Large intestine (tissue), 3 donors: Measurements from ENCODE around the gene DQX1. TPM values are rescaled to one million over a fixed set of nuclear protein-coding genes. Genes with fewer than 3 reads are reported as not detected.

ENCODE experiments used
- DNase-seq, 2 donors: peaks; one replicate each; pipeline versions ENCODE4 v3.0.0 to v3.0.0-alpha.2; 2013
- H3K27ac ChIP-seq: one replicate; pipeline ENCODE4 v1.5.1; 2013; ENCODE audit warnings: low read length
- H3K27me3 ChIP-seq: 2 replicates; pipeline ENCODE4 v1.6.1; 2013; ENCODE audit warnings: low read length; ENCODE audit not compliant: control insufficient read depth, insufficient read depth
- H3K36me3 ChIP-seq: 2 replicates; pipeline ENCODE4 v1.6.1; 2013; ENCODE audit warnings: low read length; ENCODE audit not compliant: control insufficient read depth, insufficient read depth
- H3K4me1 ChIP-seq: one replicate; pipeline ENCODE4 v1.6.1; 2013; ENCODE audit warnings: low read length; ENCODE audit not compliant: control insufficient read depth, insufficient read depth
- H3K4me3 ChIP-seq: one replicate; pipeline ENCODE4 v1.5.1; 2013; ENCODE audit warnings: low read length
- H3K9me3 ChIP-seq: one replicate; pipeline ENCODE4 v1.6.1; 2013; ENCODE audit warnings: mild to moderate bottlenecking, low read depth, low read length, moderate library complexity; ENCODE audit not compliant: control insufficient read depth
- WGBS: methylation state at CpG from one replicate; pipeline ENCODE4 v1.1.5; 2013; ENCODE audit warnings: low lambda C conversion rate; ENCODE audit not compliant: insufficient coverage; 5-methylcytosine and 5-hydroxymethylcytosine counted together
- polyA plus RNA-seq: library from polyadenylated mRNA; unstranded; fragments of 120-200 nt; gene quantifications from one replicate; pipeline ENCODE4 v1.2.1, GENCODE V29; 2013

Gene DQX1
- polyA plus RNA-seq, 1 donor: 12.9 TPM

- Histone ChIP-seq H3K4me1 (peaks cover 5% of the 10 kb centered on the region), H3K4me3 (no peak overlapping the region), H3K9me3 (peaks cover 23% of the 10 kb centered on the region), H3K27me3 (peaks cover 85% of the 10 kb centered on the region), H3K36me3 (no peaks in the 10 kb centered on the region), H3K27ac (no peak overlapping the region)
- DNase-seq: peak; percentile 36 to 61
- WGBS: no CpG with 5 or more reads among the region's 72 CpGs
These were observed 9.9 kb downstream of the DQX1 start for GRCh38 chr2:74515981-74516633.

- H3K4me1 ChIP-seq: peaks cover 5% of the 10 kb centered on the region
- H3K27ac ChIP-seq: no peak overlapping the region
- H3K4me3 ChIP-seq: no peak overlapping the region
- H3K27me3 ChIP-seq: peaks cover 89% of the 10 kb centered on the region
- WGBS: no CpG with 5 or more reads among the region's 60 CpGs
- H3K9me3 ChIP-seq: peaks cover 23% of the 10 kb centered on the region
- peak in 1 of 2 donors; percentile 47 for DNase-seq
- no peaks in the 10 kb centered on the region for H3K36me3 ChIP-seq
These were observed 10.6 kb downstream of the DQX1 start for GRCh38 chr2:74515271-74515980.

- Histone ChIP-seq H3K4me1 (peaks cover 5% of the 10 kb centered on the region), H3K36me3 (no peaks in the 10 kb centered on the region), H3K9me3 (peaks cover 23% of the 10 kb centered on the region), H3K4me3 (no peak within 1 kb of the TSS), H3K27ac (peak within 1 kb of the TSS; percentile 35), H3K27me3 (peaks cover 95% of the 10 kb centered on the region)
- no CpG with 5 or more reads among the region's 82 CpGs for WGBS
- DNase-seq: no peak
These were observed 11.4 kb downstream of the DQX1 start, which contains the start of gene TLX2 for GRCh38 chr2:74514368-74515270. TSS of gene TLX2 (plus strand) at chr2:74514450. CDS start at chr2:74514807, 357 bp downstream.

GRCh38 chr2:74513605-74514367, 12.2 kb downstream of the DQX1 start:
- peaks cover 23% of the 10 kb centered on the region for H3K9me3 ChIP-seq
- peak overlapping the region; percentile 35 for H3K27ac ChIP-seq
- WGBS: no CpG with 5 or more reads among the region's 52 CpGs
- no peak for DNase-seq
- H3K27me3 ChIP-seq: peaks cover 94% of the 10 kb centered on the region
- peaks cover 5% of the 10 kb centered on the region for H3K4me1 ChIP-seq
- no peaks in the 10 kb centered on the region for H3K36me3 ChIP-seq
- no peak overlapping the region for H3K4me3 ChIP-seq

- H3K27ac ChIP-seq: no peak overlapping the region
- peaks cover 9% of the 10 kb centered on the region for H3K4me1 ChIP-seq
- no peak for DNase-seq
- no CpG with 5 or more reads among the region's 36 CpGs for WGBS
- peaks cover 92% of the 10 kb centered on the region for H3K27me3 ChIP-seq
- no peaks in the 10 kb centered on the region for H3K36me3 ChIP-seq
- no peak overlapping the region for H3K4me3 ChIP-seq
- peaks cover 23% of the 10 kb centered on the region for H3K9me3 ChIP-seq
These were observed 13.1 kb downstream of the DQX1 start for GRCh38 chr2:74512744-74513604.

- H3K4me1 ChIP-seq: peaks cover 9% of the 10 kb centered on the region
- peaks cover 19% of the 10 kb centered on the region for H3K9me3 ChIP-seq
- no peaks in the 10 kb centered on the region for H3K36me3 ChIP-seq
- peaks cover 78% of the 10 kb centered on the region for H3K27me3 ChIP-seq
- no CpG with 5 or more reads among the region's 11 CpGs for WGBS
- H3K27ac ChIP-seq: no peak overlapping the region
- no peak overlapping the region for H3K4me3 ChIP-seq
- no peak for DNase-seq
These were observed 14.7 kb downstream of the DQX1 start for GRCh38 chr2:74511104-74511989.

GRCh38 chr2:74510272-74510671, 15.8 kb downstream of the DQX1 start:
- Histone ChIP-seq H3K36me3 (peaks cover 8% of the 10 kb centered on the region), H3K27me3 (peaks cover 67% of the 10 kb centered on the region), H3K9me3 (peaks cover 14% of the 10 kb centered on the region), H3K4me3 (no peak overlapping the region), H3K27ac (no peak overlapping the region), H3K4me1 (peaks cover 17% of the 10 kb centered on the region)
- no peak for DNase-seq
- WGBS: 89% methylated on average over 4 of the region's 4 CpGs

- peaks cover 46% of the 10 kb centered on the region for H3K27me3 ChIP-seq
- peak; percentile 32 to 63 for DNase-seq
- H3K4me3 ChIP-seq: peak overlapping the region; percentile 79
- peak overlapping the region; percentile 91 for H3K27ac ChIP-seq
- WGBS: no CpG with 5 or more reads among the region's 38 CpGs
- peaks cover 16% of the 10 kb centered on the region for H3K36me3 ChIP-seq
- peaks cover 1% of the 10 kb centered on the region for H3K9me3 ChIP-seq
- H3K4me1 ChIP-seq: peaks cover 29% of the 10 kb centered on the region
These were observed 18.0 kb downstream of the DQX1 start for GRCh38 chr2:74507926-74508520.
